ENCODE data around the gene KLHL5.

Gene KLHL5

GRCh38 chr4:39169426-39169825 lies 107.4 kb downstream of the KLHL5 start:
- in situ Hi-C loops (cut with HindIII; ENCODE audit: low sequenced_read_pairs) = loop anchor here (5.0 kb wide), 1 partner anchor 48 kb away; no protein-coding TSS in a partner anchor

GRCh38 chr4:39170301-39170700 lies 108.3 kb downstream of the KLHL5 start:
- in situ Hi-C loops (cut with HindIII; ENCODE audit: low sequenced_read_pairs) = no loop called here
